Lung (tissue), 12 donors: ENCODE results near the gene KRTAP12-4. TPM values are rescaled to one million over a fixed set of nuclear protein-coding genes. Genes with fewer than 3 reads are reported as not detected.
"Not testable (repeated sequence)": the region's sequence is repeated elsewhere in the genome, so short reads cannot be mapped to it uniquely, and the experiment has no call there.

Experiments used
- ATAC-seq: fragments of 200-7000 bp; cut with Tn5 transposase; one replicate; pipeline ENCODE4 v1.9.1; 2020; ENCODE audit warnings: moderate number of reproducible peaks; ENCODE audit not compliant: insufficient read depth, low FRiP score
- DNase-seq, 3 donors: peaks; one replicate each; pipeline ENCODE4 v3.0.0-alpha.2; 2013 to 2017
- H3K27ac ChIP-seq, 2 donors: one replicate each; pipeline ENCODE4 v1.5.1; 2013; ENCODE audit warnings: mild to moderate bottlenecking in 2 of 2, moderate library complexity in 2 of 2, control low read depth in 1 of 2, inconsistent platforms in 1 of 2, low read depth in 1 of 2, low read length in 1 of 2
- H3K27me3 ChIP-seq, 3 donors: one replicate each; pipeline ENCODE4 v1.5.1; 2013; ENCODE audit warnings: low read length in 2 of 3; ENCODE audit not compliant: control insufficient read depth in 3 of 3, insufficient read depth in 3 of 3
- H3K36me3 ChIP-seq, 4 donors: one replicate each; pipeline ENCODE4 v1.5.1; 2013; ENCODE audit warnings: low read length in 4 of 4, mild to moderate bottlenecking in 1 of 4, moderate library complexity in 1 of 4; ENCODE audit not compliant: control insufficient read depth in 4 of 4, insufficient read depth in 4 of 4
- H3K4me1 ChIP-seq, 5 donors: one replicate each; pipeline ENCODE4 v1.5.1; 2013; ENCODE audit warnings: low read length in 5 of 5, mild to moderate bottlenecking in 2 of 5, moderate library complexity in 1 of 5; ENCODE audit not compliant: control insufficient read depth in 5 of 5, insufficient read depth in 5 of 5
- H3K4me3 ChIP-seq: one replicate; pipeline ENCODE4 v1.5.1; 2013; ENCODE audit warnings: mild to moderate bottlenecking, control low read depth, moderate library complexity
- H3K9ac ChIP-seq, 2 donors: one replicate each; pipeline ENCODE4 v1.5.1; 2013; ENCODE audit warnings: low read length in 2 of 2, control low read depth in 1 of 2; ENCODE audit not compliant: insufficient read depth in 1 of 2
- H3K9me3 ChIP-seq, 4 donors: one replicate each; pipeline ENCODE4 v1.5.1; 2013; ENCODE audit warnings: low read length in 3 of 4, mild to moderate bottlenecking in 1 of 4, moderate library complexity in 1 of 4; ENCODE audit not compliant: control insufficient read depth in 4 of 4, insufficient read depth in 3 of 4
- CTCF ChIP-seq: IDR thresholded peaks from 2 replicates; pipeline ENCODE4 v1.5.1; 2012; ENCODE audit warnings: mild to moderate bottlenecking; ENCODE audit errors: control extremely low read depth, extremely low read depth
- WGBS, 2 donors: extraction: QIAGEN DNeasy Blood & Tissue Kit; methylation state at CpG; one replicate each; pipeline ENCODE4 v1.1.7; 2013; 5-methylcytosine and 5-hydroxymethylcytosine counted together
- polyA plus RNA-seq, 2 donors: library from polyadenylated mRNA; stranded (reverse); fragments of 200-250 nt; gene quantifications; one replicate each; pipeline ENCODE4 v1.2.1, GENCODE V29; 2013
- total RNA-seq, 2 donors: library from RNA; depleted of rRNA in 1 of 2; stranded (reverse); fragments of >200 nt in 1 of 2; gene quantifications; one replicate each; pipeline ENCODE4 v1.2.1, GENCODE V29; 2014 to 2021
- donor health status: control.
- donor health status: control.
- donor health status: Bipolar disorder and iron deficiency.
- donor health status: healthy.
- donor health status: DM: yes; HTN: yes; CAD: no.

KRTAP12-4 gene
- total and polyA plus RNA-seq, 4 donors = not detected

DNA sequence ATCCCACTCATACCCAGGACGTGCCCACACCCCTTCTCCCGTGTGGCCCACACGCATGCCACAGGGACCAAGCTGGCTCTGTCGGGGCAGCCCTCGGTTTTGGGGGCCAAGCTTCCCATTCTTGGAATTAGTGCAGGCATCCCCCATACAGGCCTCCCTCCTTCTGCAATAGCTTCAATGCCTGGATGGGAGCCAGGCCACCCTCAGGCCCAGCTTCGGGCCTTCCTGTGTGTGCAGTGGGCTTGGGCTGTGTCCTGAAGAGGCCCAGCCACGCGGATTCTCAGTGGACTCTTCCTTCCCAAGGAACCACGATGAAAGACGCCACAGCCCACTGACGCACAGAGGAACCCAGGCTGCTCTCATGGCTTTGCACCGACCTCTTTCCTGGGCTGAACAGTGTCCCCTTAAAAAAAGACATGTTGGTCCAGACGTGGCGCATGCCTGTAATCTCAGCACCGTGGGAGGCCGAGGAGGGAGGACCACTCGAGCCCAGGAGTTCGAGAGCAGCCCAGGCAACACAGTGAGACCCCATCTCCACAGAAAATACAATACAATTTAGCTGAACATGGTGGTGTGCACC, 4.8 kb downstream of the KRTAP12-4 start:
- Histone ChIP-seq H3K4me1 (no peaks in the 10 kb centered on the region), H3K27me3 (no peaks in the 10 kb centered on the region), H3K9ac (no peak overlapping the region), H3K9me3 (peaks cover 0 to 6% (median 0%) of the 10 kb centered on the region in 4 donors), H3K27ac (no peak overlapping the region), H3K36me3 (no peaks in the 10 kb centered on the region), H3K4me3 (no peak overlapping the region)
- WGBS, 2 donors = 84 to 91% methylated on average over 18 of the region's 18 CpGs
- peak in 1 of 3 donors; percentile 55 for DNase-seq
- no peak for TF ChIP-seq CTCF
- ATAC-seq = no peak

DNA sequence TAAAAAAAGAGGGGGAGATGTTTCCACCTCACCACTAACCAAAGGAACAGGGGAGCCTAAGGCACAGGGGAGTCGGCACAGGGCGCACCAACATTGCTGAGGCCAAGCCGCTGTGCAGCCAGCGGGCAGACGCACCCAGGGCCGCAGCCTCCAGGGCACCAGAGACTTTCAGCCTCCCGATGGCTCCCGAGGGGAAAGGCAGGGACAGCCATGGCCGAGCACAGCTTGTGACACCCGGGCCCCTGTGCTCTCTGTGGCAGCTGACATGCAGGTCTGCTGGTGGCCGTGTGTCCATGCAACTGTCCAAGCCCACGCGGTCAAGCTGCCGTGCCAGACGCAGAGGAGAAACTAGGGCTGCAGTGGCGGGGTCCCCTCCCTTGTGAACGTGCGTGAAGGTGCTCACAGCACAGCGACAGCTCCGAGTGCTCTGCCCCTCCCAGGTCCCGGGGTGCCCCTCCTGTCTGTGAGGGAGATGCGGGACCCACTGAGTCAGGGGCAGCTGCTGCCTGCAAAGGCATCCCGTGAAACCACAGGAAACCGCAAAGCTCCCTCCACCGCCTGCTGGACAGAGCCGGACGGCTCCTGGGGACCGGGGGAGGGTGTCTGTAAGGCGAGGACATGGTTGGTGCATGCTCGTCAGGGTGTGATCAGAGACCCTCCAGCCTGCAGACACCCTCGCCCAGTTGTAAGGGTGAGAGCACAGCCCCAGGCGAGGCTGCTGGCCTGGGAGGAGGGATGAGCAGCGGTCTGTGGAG, 5.7 kb downstream of the KRTAP12-4 start:
- Histone ChIP-seq H3K27ac (no peak overlapping the region), H3K27me3 (no peaks in the 10 kb centered on the region), H3K4me3 (no peak overlapping the region), H3K9me3 (peaks cover 0 to 7% (median 2%) of the 10 kb centered on the region in 4 donors), H3K9ac (no peak overlapping the region), H3K36me3 (no peaks in the 10 kb centered on the region), H3K4me1 (no peaks in the 10 kb centered on the region)
- DNase-seq (peak in 1 of 3 donors; percentile 10), ATAC-seq (no peak)
- TF ChIP-seq CTCF = no peak
- 75 to 85% methylated on average over 33 of the region's 33 CpGs for WGBS, 2 donors

GRCh38 chr21:44647222-44647552, 7.3 kb downstream of the KRTAP12-4 start:
- H3K9me3 ChIP-seq = peaks cover 0 to 7% (median 3%) of the 10 kb centered on the region in 4 donors
- H3K9ac ChIP-seq = no peak overlapping the region
- no peak overlapping the region for H3K4me3 ChIP-seq
- H3K27me3 ChIP-seq = no peaks in the 10 kb centered on the region
- no peak for TF ChIP-seq CTCF
- DNase-seq (no peak), ATAC-seq (no peak)
- WGBS, 2 donors = 61 to 69% methylated on average over 8 of the region's 8 CpGs
- H3K36me3 ChIP-seq = no peaks in the 10 kb centered on the region
- H3K27ac ChIP-seq = no peak overlapping the region
- H3K4me1 ChIP-seq = no peaks in the 10 kb centered on the region

DNA sequence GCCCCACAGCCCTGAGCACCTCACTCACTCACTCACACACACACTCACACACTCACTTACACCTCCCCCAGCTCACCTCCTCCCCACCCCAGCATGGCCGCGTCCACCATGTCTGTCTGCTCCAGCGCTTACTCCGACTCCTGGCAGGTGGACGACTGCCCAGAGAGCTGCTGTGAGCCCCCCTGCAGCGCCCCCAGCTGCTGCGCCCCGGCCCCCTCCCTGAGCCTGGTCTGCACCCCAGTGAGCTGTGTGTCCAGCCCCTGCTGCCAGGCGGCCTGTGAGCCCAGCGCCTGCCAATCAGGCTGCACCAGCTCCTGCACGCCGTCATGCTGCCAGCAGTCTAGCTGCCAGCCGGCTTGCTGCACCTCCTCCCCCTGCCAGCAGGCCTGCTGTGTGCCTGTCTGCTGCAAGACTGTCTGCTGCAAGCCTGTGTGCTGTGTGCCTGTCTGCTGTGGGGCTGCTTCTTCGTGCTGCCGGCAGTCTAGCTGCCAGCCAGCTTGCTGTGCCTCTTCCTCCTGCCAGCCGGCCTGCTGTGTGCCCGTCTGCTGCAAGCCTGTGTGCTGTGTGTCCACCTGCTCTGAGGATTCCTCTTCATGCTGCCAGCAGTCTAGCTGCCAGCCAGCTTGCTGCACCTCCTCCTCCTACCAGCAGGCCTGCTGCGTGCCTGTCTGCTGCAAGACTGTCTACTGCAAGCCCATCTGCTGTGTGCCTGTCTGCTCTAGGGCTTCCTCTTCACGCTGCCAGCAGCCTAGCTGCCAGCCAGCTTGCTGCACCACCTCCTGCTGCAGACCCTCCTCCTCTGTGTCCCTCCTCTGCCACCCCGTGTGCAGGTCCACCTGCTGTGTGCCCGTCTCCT, 7.9 kb downstream of the KRTAP12-4 start, which contains the start of gene KRTAP10-11:
KRTAP10-11 (plus strand) TSS at position 49 of the 856 bp plus-strand sequence; CDS start at position 94, 45 bp downstream.
- H3K27me3 ChIP-seq, DNase-seq, H3K9me3 ChIP-seq, H3K4me3 ChIP-seq, H3K36me3 ChIP-seq, H3K4me1 ChIP-seq, H3K9ac ChIP-seq, H3K27ac ChIP-seq, ATAC-seq: not testable (repeated sequence)
- WGBS, 2 donors = 75 to 80% methylated on average over 21 of the region's 21 CpGs
